AG09309 (cell line): ENCODE results near the gene NR4A1.

Source experiments
- DNase-seq: peaks from one replicate; pipeline ENCODE4 v3.0.0-alpha.2; 2010; ENCODE audit warnings: low read depth
- H3K4me3 ChIP-seq: 2 replicates; pipeline ENCODE4 v1.5.1; 2011; ENCODE audit warnings: mild to moderate bottlenecking, low read depth, low read length, moderate library complexity; ENCODE audit not compliant: control insufficient read depth
- CTCF ChIP-seq: IDR thresholded peaks from 2 replicates; pipeline ENCODE4 v1.5.1; 2011; ENCODE audit warnings: mild to moderate bottlenecking, low read depth, low read length, inconsistent platforms; ENCODE audit not compliant: insufficient read depth, control insufficient read depth; ENCODE audit errors: missing control alignments

NR4A1 gene

DNA sequence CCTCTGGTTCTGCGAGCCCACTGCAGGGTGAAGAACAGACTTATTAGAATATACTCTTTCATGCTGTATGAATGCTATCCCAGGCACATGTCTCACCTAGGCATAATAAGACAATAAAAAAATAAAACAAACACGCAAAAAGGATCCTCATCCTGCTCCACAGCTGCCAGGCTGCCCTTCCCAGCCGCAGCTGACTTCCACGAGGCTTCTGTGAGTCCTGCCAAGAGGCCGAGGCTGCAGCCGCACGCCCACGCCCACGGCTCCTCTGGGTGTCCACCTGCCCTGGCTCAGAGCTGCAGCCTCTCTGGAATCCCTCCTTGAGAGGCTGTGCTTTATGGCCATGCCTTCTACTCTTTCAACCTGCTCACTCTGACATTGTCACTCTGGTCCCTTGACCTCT, 35.1 kb downstream of the NR4A1 start:
- H3K4me3 ChIP-seq, result no peak overlapping the region
- no peak for TF ChIP-seq CTCF
- no peak for DNase-seq

DNA sequence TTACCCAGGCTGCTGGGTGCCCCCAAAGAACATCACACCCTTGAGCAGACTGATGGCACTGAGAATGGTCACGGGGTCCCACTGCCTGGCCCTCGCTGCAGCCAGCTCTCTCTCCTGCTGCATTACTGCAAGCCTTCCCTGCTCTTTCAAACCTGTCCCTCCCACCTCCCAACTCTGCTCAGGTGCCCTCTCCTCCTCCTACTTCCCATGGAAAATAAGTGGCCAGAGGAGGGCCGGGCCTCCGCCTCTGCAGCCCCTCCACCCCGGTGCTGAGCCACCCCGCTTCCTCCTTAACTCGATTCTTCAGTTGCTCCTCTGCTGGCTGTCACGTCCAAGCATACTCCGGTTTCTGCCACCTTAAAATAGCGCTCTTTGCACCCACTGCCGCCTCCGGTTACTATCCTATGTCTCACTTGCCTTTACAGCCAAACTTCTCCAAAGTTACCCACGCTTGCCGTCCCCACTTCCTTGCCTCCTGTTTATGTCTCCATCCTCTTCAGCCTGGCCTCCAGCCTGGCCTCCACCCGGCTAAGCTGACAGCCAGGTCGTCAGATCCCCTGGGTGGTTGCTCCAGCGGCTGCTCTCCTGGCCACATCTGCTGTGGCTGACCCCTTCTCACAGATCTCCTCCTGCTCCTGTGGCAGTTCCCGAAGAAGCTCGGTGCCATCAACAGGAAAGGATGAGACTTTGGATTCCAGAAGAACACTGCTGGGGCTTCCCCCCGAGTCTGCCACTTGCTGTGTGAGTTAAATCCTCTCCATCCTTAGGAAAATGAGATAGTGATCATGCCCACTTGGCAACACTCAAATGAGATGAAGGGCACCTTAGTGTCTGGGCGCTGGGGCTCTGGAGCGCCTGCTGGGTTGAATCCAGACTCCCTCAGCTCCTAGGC, 35.9 kb downstream of the NR4A1 start:
- H3K4me3 ChIP-seq, result no peak overlapping the region
- no peak for TF ChIP-seq CTCF
- no peak for DNase-seq

DNA sequence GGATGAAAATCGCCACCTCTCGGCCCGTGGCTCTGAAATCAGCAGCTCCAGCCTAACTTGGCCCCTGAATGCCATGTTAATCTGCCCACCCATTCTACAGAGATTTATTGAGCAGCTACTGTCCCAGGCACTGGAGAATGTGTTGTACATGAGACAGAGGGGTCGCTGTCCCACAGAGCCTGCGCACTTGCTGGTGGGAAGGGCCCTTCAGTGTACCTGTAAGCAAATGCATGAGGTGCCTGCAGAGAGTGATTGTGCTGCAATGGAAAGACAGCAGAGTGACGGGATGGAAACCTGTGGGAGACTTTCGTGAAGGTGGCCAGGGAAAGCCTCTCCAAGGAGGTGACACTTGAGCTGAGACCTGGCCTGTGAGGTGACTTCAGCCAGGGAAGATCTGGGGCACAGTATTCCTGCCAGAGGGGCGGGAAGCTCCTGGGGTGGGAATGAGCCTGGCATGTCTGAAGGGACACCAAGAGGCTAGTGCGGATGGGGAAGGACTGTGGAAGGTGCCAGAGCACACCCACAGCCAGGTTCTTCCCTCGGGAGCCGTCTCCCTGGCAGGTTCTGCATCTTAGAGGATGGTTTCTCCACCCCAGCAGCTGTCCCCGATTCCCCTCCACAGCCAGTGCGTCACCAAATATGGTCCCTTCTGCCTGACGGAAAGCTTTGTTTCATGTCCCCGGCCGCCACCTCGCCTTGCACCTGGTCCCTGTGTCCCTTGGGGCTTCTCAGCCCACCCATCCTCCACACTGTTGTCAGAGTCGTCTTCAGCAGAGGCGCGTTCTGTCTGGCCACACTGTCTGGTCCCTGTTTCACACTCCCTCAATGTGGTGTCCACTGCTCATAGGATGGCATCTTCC, 36.9 kb downstream of the NR4A1 start:
- no peak for DNase-seq
- no peak overlapping the region for H3K4me3 ChIP-seq
- TF ChIP-seq CTCF, result no peak

- no peak for DNase-seq
- no peak overlapping the region for H3K4me3 ChIP-seq
- TF ChIP-seq CTCF, result no peak
Observed at GRCh38 chr12:52089491-52089890, 38.2 kb downstream of the NR4A1 start.

- no peak for TF ChIP-seq CTCF
- no peak overlapping the region for H3K4me3 ChIP-seq
- DNase-seq, result no peak
Observed at GRCh38 chr12:52090291-52090690, 39.0 kb downstream of the NR4A1 start.

DNA sequence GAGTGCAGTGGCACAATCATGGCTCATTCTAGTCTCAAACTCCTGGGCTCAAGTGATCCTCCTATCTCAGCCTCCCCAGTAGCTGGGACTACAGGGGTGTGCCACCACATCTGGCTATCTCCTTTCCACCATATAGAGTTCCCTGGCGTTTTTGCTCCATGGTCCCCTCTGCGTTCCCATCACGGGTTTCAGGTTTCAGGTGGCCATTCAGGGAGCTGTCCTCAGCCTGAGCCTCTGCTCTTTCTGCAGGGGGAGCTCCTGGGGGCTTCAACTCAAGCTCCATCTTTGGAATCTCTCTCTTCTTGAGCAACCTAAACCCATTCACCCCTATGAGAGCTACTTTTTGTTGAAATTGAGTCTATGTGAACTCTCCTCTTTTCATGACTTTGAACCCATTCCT, 39.8 kb downstream of the NR4A1 start:
- TF ChIP-seq CTCF, result no peak
- no peak overlapping the region for H3K4me3 ChIP-seq
- DNase-seq, result no peak
